Activated CD8-positive, alpha-beta memory T cell treated with anti-CD3 and anti-CD28 coated beads for 36 hours (primary cell): ENCODE data around the gene SUPT4H1. TPM values are rescaled to one million over a fixed set of nuclear protein-coding genes. Genes with fewer than 3 reads are reported as not detected.

Experiments used
- CTCF ChIA-PET: fragments of 350-600 bp; sonication (Branson Sonifier 250); formaldehyde crosslinking; loops from one replicate; lab custom pipeline; 2021; ENCODE audit warnings: antibody characterized with exemption; lab: Charles Lee
- POLR2A ChIA-PET: fragments of 350-600 bp; sonication (Branson Sonifier 250); formaldehyde crosslinking; loops from one replicate; lab custom pipeline; 2021; ENCODE audit warnings: antibody characterized with exemption; lab: Charles Lee
- total RNA-seq, 2 experiments: library from RNA; stranded (reverse); gene quantifications; one replicate each; pipeline ENCODE4 v1.2.3, GENCODE V29; 2021

The SUPT4H1 gene
- total RNA-seq, 2 experiments from 2014 or later = 128 to 143 TPM

GRCh38 chr17:58368860-58369213 is 16.8 kb upstream of the SUPT4H1 start:
- POLR2A ChIA-PET = interaction anchor here (0.6 kb wide), 1 partner anchor 586 kb away, joined by 4 read pairs; no protein-coding TSS in a partner anchor
- CTCF ChIA-PET = no interaction called here

GRCh38 chr17:58367461-58367860 is 15.5 kb upstream of the SUPT4H1 start:
- POLR2A ChIA-PET = no interaction called here
- CTCF ChIA-PET = no interaction called here

GRCh38 chr17:58365980-58366595 is 14.1 kb upstream of the SUPT4H1 start:
- CTCF ChIA-PET = interaction anchor here (1.0 kb wide), 1 partner anchor 48 kb away, joined by 3 read pairs; no protein-coding TSS in a partner anchor
- POLR2A ChIA-PET = interaction anchor here (0.7 kb wide), 1 partner anchor 76 kb away, joined by 3 read pairs; no protein-coding TSS in a partner anchor

GRCh38 chr17:58365185-58365979 is 13.4 kb upstream of the SUPT4H1 start:
- ChIA-PET CTCF (no interaction called here), POLR2A (no interaction called here)

GRCh38 chr17:58364270-58364942 is 12.4 kb upstream of the SUPT4H1 start:
- ChIA-PET POLR2A (interaction anchor here (0.7 to 1.0 kb wide), 2 partner anchors 10 to 28 kb away, joined by 3 read pairs; no protein-coding TSS in a partner anchor), CTCF (interaction anchor here (1.1 kb wide), 1 partner anchor 115 kb away, joined by 3 read pairs; no protein-coding TSS in a partner anchor)

- ChIA-PET POLR2A (interaction anchor here (0.6 to 1.8 kb wide), 4 partner anchors 9 to 421 kb away, joined by 3 to 5 read pairs (median 4); partner anchors contain the start of gene SUPT4H1), CTCF (interaction anchor here (1.1 kb wide), 1 partner anchor 114 kb away, joined by 3 read pairs; no protein-coding TSS in a partner anchor)
Measured at GRCh38 chr17:58363457-58364185, 11.6 kb upstream of the SUPT4H1 start.

- ChIA-PET CTCF (interaction anchor here (0.6 kb wide), 1 partner anchor 123 kb away, joined by 3 read pairs; no protein-coding TSS in a partner anchor), POLR2A (interaction anchor here (1.8 kb wide), 1 partner anchor 10 kb away, joined by 4 read pairs; the partner anchor contains the start of gene SUPT4H1)
Measured at GRCh38 chr17:58362368-58363014, 10.5 kb upstream of the SUPT4H1 start.

- CTCF ChIA-PET = interaction anchor here (1.4 kb wide), 1 partner anchor 43 kb away, joined by 3 read pairs; no protein-coding TSS in a partner anchor
- POLR2A ChIA-PET = interaction anchor here (0.6 kb wide), 1 partner anchor 10 kb away, joined by 8 read pairs; no protein-coding TSS in a partner anchor
Measured at GRCh38 chr17:58360296-58361063, 8.5 kb upstream of the SUPT4H1 start.

- POLR2A ChIA-PET = interaction anchor here (0.6 kb wide), 1 partner anchor 92 kb away, joined by 6 read pairs; no protein-coding TSS in a partner anchor
- CTCF ChIA-PET = interaction anchor here (0.6 kb wide), 1 partner anchor 37 kb away, joined by 3 read pairs; no protein-coding TSS in a partner anchor
Measured at GRCh38 chr17:58358408-58359172, 6.6 kb upstream of the SUPT4H1 start.

GRCh38 chr17:58357312-58358297 is 5.6 kb upstream of the SUPT4H1 start:
- POLR2A ChIA-PET = interaction anchor here (0.6 to 0.7 kb wide), 2 partner anchors 40 to 93 kb away, joined by 3 to 6 read pairs; no protein-coding TSS in a partner anchor
- CTCF ChIA-PET = interaction anchor here (0.7 kb wide), 1 partner anchor 574 kb away, joined by 4 read pairs; no protein-coding TSS in a partner anchor

- ChIA-PET CTCF (interaction anchor here (3.2 kb wide), 1 partner anchor 39 kb away, joined by 13 read pairs; no protein-coding TSS in a partner anchor), POLR2A (interaction anchor here (0.6 to 7.2 kb wide), 4 partner anchors 12 to 39 kb away, joined by 3 to 235 read pairs (median 5); no protein-coding TSS in a partner anchor)
Measured at GRCh38 chr17:58356231-58356630, 4.2 kb upstream of the SUPT4H1 start.

- ChIA-PET CTCF (interaction anchor here (1.7 to 4.3 kb wide), 3 partner anchors 16 to 63 kb away, joined by 5 to 27 read pairs (median 13); partner anchors contain the start of gene RNF43), POLR2A (interaction anchor here (0.6 to 7.2 kb wide), 5 partner anchors 9 to 114 kb away, joined by 3 to 235 read pairs (median 7); no protein-coding TSS in a partner anchor)
Measured at GRCh38 chr17:58354541-58355216, 2.7 kb upstream of the SUPT4H1 start.

GRCh38 chr17:58353389-58353825 is 1.4 kb upstream of the SUPT4H1 start:
- POLR2A ChIA-PET = interaction anchor here (0.7 to 7.2 kb wide), 9 partner anchors 9 to 278 kb away, joined by 3 to 235 read pairs (median 18); partner anchors contain the start of gene TSPOAP1

More at GRCh38 chr17:58353389-58353825, 1.4 kb upstream of the SUPT4H1 start:
- CTCF ChIA-PET = interaction anchor here (0.8 to 4.3 kb wide), 8 partner anchors 9 to 64 kb away, joined by 3 to 27 read pairs (median 6); partner anchors contain the start of gene RNF43
